Upper lobe of left lung (tissue), 4 donors: ENCODE results near the gene EPS8L2.

Experiments
- CTCF ChIP-seq, 6 experiments: fragments of 450-650 bp in 4 of 6; fragments of 200-600 bp in 2 of 6; sonication (generic) in 2 of 6; IDR thresholded peaks; one replicate each; pipeline ENCODE4 v1.5.1; 2016 to 2019; ENCODE audit warnings: antibody characterized with exemption in 6 of 6
- POLR2A ChIP-seq, 4 donors: fragments of 450-650 bp; IDR thresholded peaks; one replicate each; pipeline ENCODE4 v1.5.1; 2016 to 2017; ENCODE audit warnings: antibody characterized with exemption in 4 of 4, mild to moderate bottlenecking in 2 of 4
- POLR2AphosphoS5 ChIP-seq, 2 donors: sonication (generic); formaldehyde crosslinking; IDR thresholded peaks; one replicate each; pipeline ENCODE4 v1.5.1; 2017; ENCODE audit warnings: antibody characterized with exemption in 2 of 2

DNA sequence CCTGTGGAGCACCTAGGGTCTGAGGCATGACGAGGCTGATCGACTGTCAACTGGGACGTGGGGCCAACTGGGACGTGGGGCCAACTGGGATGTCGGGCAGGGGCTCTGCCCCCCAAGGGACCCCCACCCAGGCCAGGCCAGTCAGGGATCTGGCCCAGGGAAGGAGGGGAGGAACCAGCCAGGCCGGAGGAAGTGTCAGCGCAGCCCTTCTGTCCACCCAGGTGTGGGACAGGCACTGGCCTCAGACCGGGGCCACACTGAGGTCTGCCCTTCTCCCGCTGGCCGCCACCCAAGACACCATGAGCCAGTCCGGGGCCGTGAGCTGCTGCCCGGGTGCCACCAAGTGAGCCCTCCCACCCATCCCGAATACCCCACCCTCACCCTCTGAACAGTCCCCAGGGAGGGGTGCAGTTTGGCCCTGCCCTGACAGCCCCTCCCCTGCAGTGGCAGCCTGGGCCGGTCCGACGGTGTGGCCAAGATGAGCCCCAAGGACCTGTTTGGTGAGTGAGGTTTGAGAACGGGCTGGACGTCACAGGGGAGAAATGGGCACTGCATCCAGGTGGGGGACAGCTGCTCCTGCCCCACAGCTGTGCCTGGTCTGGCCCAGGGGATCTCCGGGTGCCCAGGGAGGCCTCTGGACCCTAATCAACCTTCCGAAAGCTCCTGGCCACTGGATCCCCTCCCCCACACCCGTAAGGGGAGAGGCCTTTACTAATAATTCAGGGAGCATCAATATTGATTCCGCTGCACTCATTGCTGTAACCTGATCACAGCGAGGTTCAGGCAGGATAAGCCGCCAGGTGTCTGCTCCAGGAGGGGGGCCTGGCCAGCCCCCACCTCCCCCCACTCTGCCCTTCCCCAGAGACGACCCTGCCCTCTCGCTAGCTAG lies 3.3 kb downstream of the EPS8L2 start:
- TF ChIP-seq POLR2A (IDR thresholded peaks at IDR 0.05): no peak
- TF ChIP-seq CTCF (IDR thresholded peaks at IDR 0.05): no peak
- TF ChIP-seq POLR2AphosphoS5 (IDR thresholded peaks at IDR 0.05): no peak
